HCT116 (cell line): Measurements from ENCODE around the gene EML1. TPM values are rescaled to one million over a fixed set of nuclear protein-coding genes. Genes with fewer than 3 reads are reported as not detected.

Experiments used
- ATAC-seq: fragments of 200-7000 bp; cut with Tn5 transposase; 2 replicates; pipeline ENCODE4 v1.9.1; 2020; ENCODE audit warnings: mild to moderate bottlenecking, moderate library complexity
- BruUV-seq: library from RNA; stranded (reverse); fragments of 400-500 nt; replicated peaks from 2 replicates; lab custom pipeline; 2021; lab: Mats Ljungman, UMichigan
- CTCF ChIA-PET: fragments of 300-600 bp; sonication (Branson Sonifier 250); formaldehyde crosslinking; loops from one replicate; lab custom pipeline; 2021; ENCODE audit warnings: antibody characterized with exemption; lab: Charles Lee
- POLR2A ChIA-PET: fragments of 300-600, 350-600 bp; sonication (Branson Sonifier 250); formaldehyde crosslinking; loops from one replicate; lab custom pipeline; 2021; ENCODE audit warnings: antibody characterized with exemption; lab: Charles Lee
- RAD21 ChIA-PET, 2 experiments: fragments of 300-600 bp; sonication (Branson Sonifier 250); formaldehyde crosslinking; loops; one replicate each; lab custom pipeline; 2023; ENCODE audit warnings: low total read pairs in 2 of 2; ENCODE audit not compliant: uncharacterized antibody in 2 of 2, unreplicated experiment in 2 of 2, low non-redundant PET in 1 of 2; lab: Charles Lee
- DNase-seq: peaks from one replicate; pipeline ENCODE4 v3.0.0-alpha.2; 2010; ENCODE audit warnings: low read depth, low spot score
- H2AFZ ChIP-seq: fragments of 200-600 bp; shearing (Covaris generic), sonication (generic); 2 replicates; pipeline ENCODE4 v1.6.1; 2017; ENCODE audit warnings: low read depth, mixed run types, mixed read lengths, antibody characterized with exemption, low read length; ENCODE audit not compliant: poor library complexity, severe bottlenecking
- H3K27ac ChIP-seq: 2 replicates; pipeline ENCODE4 v1.5.1; 2012; ENCODE audit warnings: low read depth, low read length
- H3K27me3 ChIP-seq: fragments of 200-600 bp; sonication (generic); 2 replicates; pipeline ENCODE4 v1.6.1; 2016; ENCODE audit warnings: mixed run types, low read length, mixed read lengths; ENCODE audit not compliant: insufficient read depth
- H3K36me3 ChIP-seq, 2 experiments: fragments of 200-500 bp in 1 of 2; fragments of 200-600 bp in 1 of 2; sonication (Bioruptor generic) in 1 of 2; sonication (generic) in 1 of 2; 2 replicates each; pipeline versions ENCODE4 v1.5.1 to v1.6.1; 2014 to 2016; ENCODE audit warnings: low read length in 2 of 2, inconsistent platforms in 1 of 2, mixed read lengths in 1 of 2, mixed run types in 1 of 2; ENCODE audit not compliant: insufficient read depth in 2 of 2, control insufficient read depth in 1 of 2
- H3K4me1 ChIP-seq, 2 experiments: fragments of 200-600 bp in 1 of 2; sonication (generic) in 1 of 2; 2 replicates each; pipeline versions ENCODE4 v1.5.1 to v1.6.1; 2012 to 2017; ENCODE audit warnings: low read length in 2 of 2, inconsistent platforms in 1 of 2, mild to moderate bottlenecking in 1 of 2, mixed read lengths in 1 of 2, mixed run types in 1 of 2, moderate library complexity in 1 of 2; ENCODE audit not compliant: insufficient read depth in 2 of 2, control insufficient read depth in 1 of 2
- H3K4me2 ChIP-seq: fragments of 200-600 bp; sonication (generic); 2 replicates; pipeline ENCODE4 v1.6.1; 2017; ENCODE audit warnings: mixed run types, low read length, mixed read lengths
- H3K4me3 ChIP-seq, 2 experiments: fragments of 200-600 bp in 1 of 2; sonication (generic) in 1 of 2; replicated peaks in 1 of 2; 2 replicates each; pipeline ENCODE4 v1.5.1; 2011 to 2016; ENCODE audit warnings: low read length in 2 of 2, control low read depth in 1 of 2, low read depth in 1 of 2, mild to moderate bottlenecking in 1 of 2, mixed read lengths in 1 of 2, mixed run types in 1 of 2
- H3K79me2 ChIP-seq: fragments of 200-600 bp; sonication (generic); 2 replicates; pipeline ENCODE4 v1.6.1; 2017; ENCODE audit warnings: mild to moderate bottlenecking, mixed run types, low read length, moderate library complexity, mixed read lengths; ENCODE audit not compliant: insufficient read depth
- H3K9ac ChIP-seq: fragments of 200-600 bp; sonication (generic); 2 replicates; pipeline ENCODE4 v1.6.1; 2016; ENCODE audit warnings: low read length, mixed read lengths
- H3K9me2 ChIP-seq: fragments of 200-600 bp; sonication (generic), shearing (Covaris generic); 2 replicates; pipeline ENCODE4 v1.6.1; 2017; ENCODE audit warnings: mixed run types, mild to moderate bottlenecking, moderate library complexity; ENCODE audit not compliant: insufficient read depth
- H3K9me3 ChIP-seq, 2 experiments: fragments of 200-500 bp in 1 of 2; fragments of 200-600 bp in 1 of 2; sonication (Bioruptor generic) in 1 of 2; sonication (generic) in 1 of 2; 2 replicates each; pipeline ENCODE4 v1.6.1; 2014 to 2017; ENCODE audit warnings: low read length in 2 of 2, mixed read lengths in 2 of 2, inconsistent platforms in 1 of 2, low read depth in 1 of 2, mild to moderate bottlenecking in 1 of 2, mixed run types in 1 of 2, moderate library complexity in 1 of 2; ENCODE audit not compliant: control insufficient read depth in 1 of 2, insufficient read depth in 1 of 2
- H4K20me1 ChIP-seq: fragments of 200-600 bp; sonication (generic), shearing (Covaris generic); 2 replicates; pipeline ENCODE4 v1.6.1; 2017; ENCODE audit warnings: mixed run types, mild to moderate bottlenecking, moderate library complexity; ENCODE audit not compliant: insufficient read depth
- CBX3 ChIP-seq: IDR thresholded peaks from 2 replicates; pipeline ENCODE4 v1.6.1; 2012; ENCODE audit warnings: low read depth
- CEBPB ChIP-seq: IDR thresholded peaks from 2 replicates; pipeline ENCODE4 v1.6.1; 2012; ENCODE audit warnings: low read depth
- CTCF ChIP-seq, 3 experiments: fragments of 200-600 bp in 1 of 3; sonication (generic) in 1 of 3; IDR thresholded peaks in 2 of 3; conservative IDR thresholded peaks in 1 of 3; 2 replicates each; pipeline ENCODE4 v1.5.1; 2012 to 2017; ENCODE audit warnings: low read depth in 2 of 3, low read length in 2 of 3, antibody characterized with exemption in 1 of 3, borderline replicate concordance in 1 of 3, control low read depth in 1 of 3, mild to moderate bottlenecking in 1 of 3, mixed read lengths in 1 of 3, mixed run types in 1 of 3, moderate library complexity in 1 of 3; ENCODE audit not compliant: insufficient read depth in 1 of 3
- EGR1 ChIP-seq: IDR thresholded peaks from 2 replicates; pipeline ENCODE4 v1.6.1; 2012; ENCODE audit warnings: low read depth
- EZH2 ChIP-seq: fragments of 200-600 bp; sonication (generic); IDR thresholded peaks from 2 replicates; pipeline ENCODE4 v1.6.1; 2017; ENCODE audit warnings: antibody characterized with exemption, mixed run types
- JUND ChIP-seq: IDR thresholded peaks from 2 replicates; pipeline ENCODE4 v1.6.1; 2012
- MAX ChIP-seq: IDR thresholded peaks from 2 replicates; pipeline ENCODE4 v1.6.1; 2012
- POLR2A ChIP-seq: IDR thresholded peaks from 2 replicates; pipeline ENCODE4 v1.7.0; 2011; ENCODE audit warnings: borderline replicate concordance; ENCODE audit not compliant: insufficient read depth, insufficient read length; ENCODE audit errors: extremely low read depth
- POLR2AphosphoS5 ChIP-seq: IDR thresholded peaks from 2 replicates; pipeline ENCODE4 v1.6.1; 2011; ENCODE audit warnings: mild to moderate bottlenecking, low read depth, low read length, moderate library complexity
- RAD21 ChIP-seq: IDR thresholded peaks from 2 replicates; pipeline ENCODE4 v1.6.1; 2012; ENCODE audit warnings: low read depth, mild to moderate bottlenecking
- REST ChIP-seq: IDR thresholded peaks from 2 replicates; pipeline ENCODE4 v1.6.1; 2012; ENCODE audit warnings: low read depth
- SP1 ChIP-seq: IDR thresholded peaks from 2 replicates; pipeline ENCODE4 v1.6.1; 2012; ENCODE audit warnings: low read depth
- SRF ChIP-seq: IDR thresholded peaks from 2 replicates; pipeline ENCODE4 v1.6.1; 2012; ENCODE audit warnings: low read depth
- YY1 ChIP-seq: IDR thresholded peaks from 2 replicates; pipeline ENCODE4 v1.6.1; 2011; ENCODE audit warnings: low read length, low read depth, moderate library complexity, mild to moderate bottlenecking; ENCODE audit not compliant: insufficient replicate concordance; ENCODE audit errors: extremely low read depth
- ZBTB33 ChIP-seq: IDR thresholded peaks from 2 replicates; pipeline ENCODE4 v1.6.1; 2011; ENCODE audit warnings: mild to moderate bottlenecking, low read length, moderate library complexity; ENCODE audit not compliant: insufficient replicate concordance; ENCODE audit errors: extremely low read depth
- ZFX ChIP-seq: fragments of 450-650 bp; IDR thresholded peaks from 2 replicates; pipeline ENCODE4 v1.6.1; 2017
- ZNF274 ChIP-seq: fragments of 200-500 bp; sonication (Bioruptor generic); IDR thresholded peaks from 2 replicates; pipeline ENCODE4 v1.6.1; 2014; ENCODE audit warnings: mild to moderate bottlenecking, low read depth, low read length, inconsistent platforms
- intact Hi-C: fragments of 100-400 bp; cut with micrococcal nuclease; formaldehyde crosslinking; loops from 2 replicates; pipeline ENCODE4 v1.10.0; 2022
- total RNA-seq: library from RNA; stranded (reverse); gene quantifications from one replicate; pipeline ENCODE4 v1.2.1, GENCODE V29; 2021; ENCODE audit not compliant: unreplicated experiment
- TF ChIP-seq, protein P1 (sequence below): IDR thresholded peaks from 2 replicates; pipeline ENCODE4 v1.6.1; 2012

Gene EML1
- total RNA-seq, 1 experiment from 2014 or later: 7.4 TPM

DNA sequence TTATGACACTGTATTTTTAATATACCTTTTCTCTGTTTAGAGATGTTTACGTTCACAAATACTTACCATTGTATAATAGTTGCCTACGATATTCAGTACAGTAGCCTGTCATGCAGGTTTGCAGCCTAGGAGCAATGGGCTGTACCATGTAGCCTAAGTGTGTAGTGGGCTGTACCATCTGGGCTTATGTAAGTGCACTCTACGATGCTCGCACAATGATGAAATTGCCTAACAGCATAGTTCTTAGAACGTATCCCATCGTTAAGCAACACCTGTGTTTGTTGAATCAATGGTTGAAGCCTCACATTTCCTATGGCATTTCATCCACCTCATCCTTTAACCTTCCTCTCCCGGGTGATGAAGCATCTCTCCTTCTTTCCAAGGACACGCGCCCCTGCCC lies 12.5 kb upstream of the EML1 start:
- no TSS peak for BruUV-seq
- Histone ChIP-seq H3K9me2 (no peaks in the 10 kb centered on the region), H3K4me3 (no peak overlapping the region), H3K9me3 (no peaks in the 10 kb centered on the region; a peak in 1 of 4 replicates), H3K36me3 (no peaks in the 10 kb centered on the region), H3K79me2 (no peaks in the 10 kb centered on the region), H3K27me3 (no peaks in the 10 kb centered on the region), H3K4me2 (no peak overlapping the region), H2AFZ (no peak overlapping the region), H3K27ac (no peak overlapping the region), H3K4me1 (peaks cover 0 to 10% of the 10 kb centered on the region in 2 experiments; a peak in 2 of 4 replicates), H4K20me1 (no peaks in the 10 kb centered on the region), H3K9ac (no peak overlapping the region)
- POLR2A ChIA-PET: no interaction called here
- RAD21 ChIA-PET: no interaction called here
- CTCF ChIA-PET: no interaction called here
- DNase-seq: no peak
- TF ChIP-seq POLR2A (no peak), SRF (no peak), POLR2AphosphoS5 (no peak), SP1 (no peak), CBX3 (no peak), ZNF274 (no peak), REST (no peak), CTCF (IDR thresholded peaks at IDR 0.05 in 2 of 3, conservative IDR thresholded peaks at IDR 0.05 in 1 of 3; ENCODE audit: borderline replicate concordance in 1 of 3, insufficient read depth in 1 of 3, low read depth in 2 of 3, low read length in 2 of 3) (no peak), ZBTB33 (no peak), RAD21 (no peak), EZH2 (no peak), JUND (no peak), MAX (no peak), EGR1 (no peak), ZFX (no peak), CEBPB (no peak), YY1 (no peak)
- TF ChIP-seq, protein P1, sequence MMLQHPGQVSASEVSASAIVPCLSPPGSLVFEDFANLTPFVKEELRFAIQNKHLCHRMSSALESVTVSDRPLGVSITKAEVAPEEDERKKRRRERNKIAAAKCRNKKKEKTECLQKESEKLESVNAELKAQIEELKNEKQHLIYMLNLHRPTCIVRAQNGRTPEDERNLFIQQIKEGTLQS: no peak
- no peak for ATAC-seq
- intact Hi-C loops: no loop called here
